Osteoblast (primary cell): ENCODE data around the gene PC. TPM values are rescaled to one million over a fixed set of nuclear protein-coding genes. Genes with fewer than 3 reads are reported as not detected.

Experiments used
- DNase-seq: peaks from one replicate; pipeline ENCODE4 v3.0.0; 2011; ENCODE audit warnings: low spot score, mixed read lengths; ENCODE audit not compliant: insufficient read length; ENCODE audit errors: missing footprints
- H2AFZ ChIP-seq: 2 replicates; pipeline ENCODE4 v1.6.0; 2011; ENCODE audit warnings: mild to moderate bottlenecking, low read length
- H3K27ac ChIP-seq: 2 replicates; pipeline ENCODE4 v1.5.1; 2011; ENCODE audit warnings: mild to moderate bottlenecking, low read depth, low read length, moderate library complexity
- H3K27me3 ChIP-seq: 2 replicates; pipeline ENCODE4 v1.6.0; 2012; ENCODE audit warnings: mild to moderate bottlenecking, control low read depth, inconsistent platforms, low read length, moderate library complexity; ENCODE audit not compliant: insufficient read depth
- H3K36me3 ChIP-seq: 2 replicates; pipeline ENCODE4 v1.5.1; 2011; ENCODE audit warnings: mild to moderate bottlenecking, low read length, control low read depth, moderate library complexity; ENCODE audit not compliant: insufficient read depth
- H3K4me1 ChIP-seq: 2 replicates; pipeline ENCODE4 v1.5.1; 2011; ENCODE audit warnings: mild to moderate bottlenecking, low read length, control low read depth, moderate library complexity; ENCODE audit not compliant: insufficient read depth
- H3K4me2 ChIP-seq: 2 replicates; pipeline ENCODE4 v1.6.0; 2011; ENCODE audit warnings: mild to moderate bottlenecking, low read length; ENCODE audit not compliant: insufficient read depth
- H3K4me3 ChIP-seq: fragments of 200-600 bp; sonication (generic); 3 replicates; pipeline ENCODE4 v1.5.1; 2012; ENCODE audit warnings: mild to moderate bottlenecking, low read length, inconsistent platforms; ENCODE audit not compliant: insufficient read depth
- H3K79me2 ChIP-seq: 2 replicates; pipeline ENCODE4 v1.6.0; 2012; ENCODE audit warnings: mild to moderate bottlenecking, low read length, control low read depth, inconsistent platforms; ENCODE audit not compliant: insufficient read depth
- H3K9me3 ChIP-seq: 2 replicates; pipeline ENCODE4 v1.5.1; 2011; ENCODE audit warnings: low read depth, low read length, control low read depth
- H4K20me1 ChIP-seq: 2 replicates; pipeline ENCODE4 v1.6.0; 2012; ENCODE audit warnings: mild to moderate bottlenecking, low read length, control low read depth; ENCODE audit not compliant: insufficient read depth
- CTCF ChIP-seq: IDR thresholded peaks from 2 replicates; pipeline ENCODE4 v1.5.1; 2011; ENCODE audit warnings: mild to moderate bottlenecking, low read depth, low read length, moderate library complexity; ENCODE audit errors: extremely low read depth
- total RNA-seq: library from RNA; depleted of rRNA; stranded (reverse); fragments of >200 nt; gene quantifications from 2 replicates; pipeline ENCODE4 v1.2.3, GENCODE V29; 2012

PC gene
- total RNA-seq, 1 donor, result 48.5 TPM

GRCh38 chr11:66861774-66862558 is 96.2 kb downstream of the PC start:
- H3K4me2 ChIP-seq, result no peak overlapping the region
- no peak overlapping the region for H3K27ac ChIP-seq
- DNase-seq, result peak; percentile 81
- H3K4me3 ChIP-seq, result no peak overlapping the region
- TF ChIP-seq CTCF, result no peak
- no peaks in the 10 kb centered on the region for H3K27me3 ChIP-seq
- no peaks in the 10 kb centered on the region for H3K4me1 ChIP-seq
- no peaks in the 10 kb centered on the region for H3K9me3 ChIP-seq
- H3K79me2 ChIP-seq, result no peaks in the 10 kb centered on the region
- no peak overlapping the region for H2AFZ ChIP-seq
- H4K20me1 ChIP-seq, result no peaks in the 10 kb centered on the region
- H3K36me3 ChIP-seq, result no peaks in the 10 kb centered on the region

GRCh38 chr11:66861038-66861773 is 97.0 kb downstream of the PC start:
- Histone ChIP-seq H3K4me2 (no peak overlapping the region), H3K9me3 (no peaks in the 10 kb centered on the region), H3K27me3 (no peaks in the 10 kb centered on the region), H4K20me1 (no peaks in the 10 kb centered on the region), H3K36me3 (no peaks in the 10 kb centered on the region), H3K27ac (no peak overlapping the region), H3K4me3 (no peak overlapping the region), H3K4me1 (no peaks in the 10 kb centered on the region), H2AFZ (no peak overlapping the region), H3K79me2 (peaks cover 2% of the 10 kb centered on the region)
- DNase-seq, result peak; percentile 68
- no peak for TF ChIP-seq CTCF

GRCh38 chr11:66860449-66860831 is 97.7 kb downstream of the PC start:
- Histone ChIP-seq H3K27ac (no peak overlapping the region), H3K79me2 (peaks cover 5% of the 10 kb centered on the region), H3K27me3 (no peaks in the 10 kb centered on the region), H3K4me1 (peaks cover 6% of the 10 kb centered on the region), H3K4me3 (no peak overlapping the region), H2AFZ (no peak overlapping the region), H4K20me1 (no peaks in the 10 kb centered on the region), H3K9me3 (no peaks in the 10 kb centered on the region), H3K36me3 (no peaks in the 10 kb centered on the region), H3K4me2 (no peak overlapping the region)
- peak; percentile 83 for DNase-seq
- TF ChIP-seq CTCF, result no peak

GRCh38 chr11:66859686-66860448 is 98.3 kb downstream of the PC start:
- Histone ChIP-seq H3K27ac (no peak overlapping the region), H3K36me3 (no peaks in the 10 kb centered on the region), H3K4me1 (peaks cover 6% of the 10 kb centered on the region), H3K4me3 (no peak overlapping the region), H3K4me2 (no peak overlapping the region), H3K27me3 (no peaks in the 10 kb centered on the region), H2AFZ (no peak overlapping the region), H4K20me1 (no peaks in the 10 kb centered on the region), H3K79me2 (peaks cover 5% of the 10 kb centered on the region), H3K9me3 (no peaks in the 10 kb centered on the region)
- peak; percentile 90 for DNase-seq
- no peak for TF ChIP-seq CTCF
